GM23338 (cell line): ENCODE data around the gene AKAP13. TPM values are rescaled to one million over a fixed set of nuclear protein-coding genes. Genes with fewer than 3 reads are reported as not detected.
"Not testable (repeated sequence)": the region's sequence is repeated elsewhere in the genome, so short reads cannot be mapped to it uniquely, and the experiment has no call there.

ENCODE experiments used
- ATAC-seq: fragments of 200-7000 bp; cut with Tn5 transposase; 3 replicates; pipeline ENCODE4 v1.9.1; 2020
- DNase-seq: peaks from one replicate; pipeline ENCODE4 v3.0.0-alpha.2; 2015; ENCODE audit warnings: low spot score
- H2AFZ ChIP-seq: fragments of 200-600 bp; sonication (generic); 2 replicates; pipeline ENCODE4 v1.8.0; 2016; ENCODE audit warnings: antibody characterized with exemption, mild to moderate bottlenecking, moderate library complexity
- H3F3A ChIP-seq: fragments of 200-600 bp; sonication (generic); replicated peaks from 2 replicates; pipeline ENCODE4 v1.8.0; 2017; ENCODE audit warnings: antibody characterized with exemption, mixed run types, low read depth
- H3K27ac ChIP-seq: fragments of 200-600 bp; sonication (generic); 2 replicates; pipeline ENCODE4 v1.6.1; 2016; ENCODE audit warnings: low read depth
- H3K27me3 ChIP-seq: fragments of 200-600 bp; sonication (generic); 2 replicates; pipeline ENCODE4 v1.8.0; 2016; ENCODE audit warnings: mild to moderate bottlenecking, mixed run types, moderate library complexity; ENCODE audit not compliant: insufficient read depth
- H3K36me3 ChIP-seq: fragments of 200-600 bp; sonication (generic); 2 replicates; pipeline ENCODE4 v1.8.0; 2016; ENCODE audit warnings: mild to moderate bottlenecking; ENCODE audit not compliant: insufficient read depth
- H3K4me1 ChIP-seq: fragments of 200-600 bp; sonication (generic); 2 replicates; pipeline ENCODE4 v1.8.0; 2016; ENCODE audit warnings: mild to moderate bottlenecking, moderate library complexity; ENCODE audit not compliant: insufficient read depth
- H3K4me2 ChIP-seq: fragments of 200-600 bp; sonication (generic); 2 replicates; pipeline ENCODE4 v1.7.1; 2017; ENCODE audit warnings: mixed run types
- H3K4me3 ChIP-seq: fragments of 200-600 bp; sonication (generic); 2 replicates; pipeline ENCODE4 v1.6.1; 2016; ENCODE audit warnings: mixed run types
- H3K79me2 ChIP-seq: fragments of 200-600 bp; sonication (generic); replicated peaks from 2 replicates; pipeline ENCODE4 v1.8.0; 2017; ENCODE audit warnings: mild to moderate bottlenecking; ENCODE audit not compliant: insufficient read depth
- H3K9me2 ChIP-seq: fragments of 200-600 bp; sonication (generic); 2 replicates; pipeline ENCODE4 v1.8.0; 2017; ENCODE audit not compliant: insufficient read depth
- H4K20me1 ChIP-seq: fragments of 200-600 bp; sonication (generic); replicated peaks from 2 replicates; pipeline ENCODE4 v1.8.0; 2017; ENCODE audit warnings: mild to moderate bottlenecking; ENCODE audit not compliant: insufficient read depth
- H3K27ac Mint-ChIP-seq: 2 replicates; pipeline ENCODE4 v1.8.0; 2020; ENCODE audit warnings: inconsistent platforms, mild to moderate bottlenecking, moderate library complexity, mixed read lengths
- H3K27me3 Mint-ChIP-seq: 3 replicates; pipeline ENCODE4 v1.8.0; 2022; ENCODE audit warnings: low read depth, mild to moderate bottlenecking, moderate library complexity, mixed read lengths, inconsistent platforms; ENCODE audit not compliant: insufficient read depth, poor library complexity
- H3K36me3 Mint-ChIP-seq: 3 replicates; pipeline ENCODE4 v1.8.0; 2021; ENCODE audit warnings: low read depth, mild to moderate bottlenecking, inconsistent platforms, moderate library complexity, mixed read lengths
- H3K4me1 Mint-ChIP-seq: 3 replicates; pipeline ENCODE4 v1.8.0; 2020; ENCODE audit warnings: mild to moderate bottlenecking, inconsistent platforms, mixed read lengths
- H3K4me3 Mint-ChIP-seq: 3 replicates; pipeline ENCODE4 v1.8.0; 2021; ENCODE audit warnings: moderate library complexity, mild to moderate bottlenecking, inconsistent platforms, mixed read lengths
- H3K9me3 Mint-ChIP-seq: 3 replicates; pipeline ENCODE4 v1.8.0; 2020; ENCODE audit warnings: moderate library complexity, mild to moderate bottlenecking, inconsistent platforms, mixed read lengths
- CREB1 ChIP-seq: fragments of 250-450 bp; sonication (Bioruptor Pico); IDR thresholded peaks from 2 replicates; pipeline ENCODE4 v1.5.0; 2020; ENCODE audit warnings: low read depth, mild to moderate bottlenecking, moderate library complexity
- CTCF ChIP-seq, 2 experiments: fragments of 200-600 bp in 1 of 2; sonication (generic) in 1 of 2; conservative IDR thresholded peaks; 2 replicates each; pipeline versions ENCODE4 v1.5.1 to v1.6.1; 2016 to 2017; ENCODE audit warnings: antibody characterized with exemption in 2 of 2, low read depth in 2 of 2, mild to moderate bottlenecking in 2 of 2, moderate library complexity in 1 of 2
- ETS1 ChIP-seq: IDR thresholded peaks from 2 replicates; pipeline ENCODE4 v1.6.1; 2016; ENCODE audit warnings: antibody characterized with exemption
- EZH2 ChIP-seq: fragments of 200-600 bp; sonication (generic); IDR thresholded peaks from one replicate; pipeline ENCODE4 v1.8.0; 2017; ENCODE audit warnings: antibody characterized with exemption, mild to moderate bottlenecking, low read depth; ENCODE audit not compliant: unreplicated experiment
- POLR2AphosphoS5 ChIP-seq: IDR thresholded peaks from 2 replicates; pipeline ENCODE4 v1.6.1; 2016; ENCODE audit warnings: antibody characterized with exemption, low read depth
- REST ChIP-seq: IDR thresholded peaks from one replicate; pipeline ENCODE4 v1.6.1; 2018; ENCODE audit warnings: antibody characterized with exemption; ENCODE audit not compliant: unreplicated experiment
- STAT1 ChIP-seq: IDR thresholded peaks from one replicate; pipeline ENCODE4 v1.6.1; 2016; ENCODE audit warnings: antibody characterized with exemption; ENCODE audit not compliant: unreplicated experiment
- polyA plus RNA-seq: library from polyadenylated mRNA; unstranded; fragments of >200 nt; fragmentation: Nextera tagmentation; extraction: Ambion mirVana; gene quantifications from 2 replicates; pipeline ENCODE4 v1.2.1, GENCODE V29; 2016
- total RNA-seq: library from RNA; depleted of rRNA; stranded (reverse); fragments of >200 nt; shearing (Covaris generic); gene quantifications from 2 replicates; pipeline ENCODE4 v1.2.3, GENCODE V29; 2014

Gene AKAP13
- total and polyA plus RNA-seq, 2 experiments from 2014 or later: 46.2 to 60.7 TPM

- not testable (repeated sequence) for H3K27me3 ChIP-seq, H3K4me2 ChIP-seq, DNase-seq, H3F3A ChIP-seq, H2AFZ ChIP-seq, H3K4me3 ChIP-seq, H3K36me3 ChIP-seq, H3K9me2 ChIP-seq, H3K36me3 Mint-ChIP-seq, H3K4me3 Mint-ChIP-seq, H3K27ac ChIP-seq, H3K4me1 Mint-ChIP-seq, H3K79me2 ChIP-seq, H3K9me3 Mint-ChIP-seq, H3K4me1 ChIP-seq, H4K20me1 ChIP-seq, H3K27ac Mint-ChIP-seq, H3K27me3 Mint-ChIP-seq, ATAC-seq
Observed at GRCh38 chr15:85347264-85348047, 32.9 kb upstream of the AKAP13 start.

GRCh38 chr15:85348048-85348766 is 32.2 kb upstream of the AKAP13 start:
- not testable (repeated sequence) for ATAC-seq, H3K4me1 Mint-ChIP-seq, H3K36me3 ChIP-seq, H3K4me1 ChIP-seq, H4K20me1 ChIP-seq, H3K27ac ChIP-seq, H3K27me3 ChIP-seq, H3K4me3 ChIP-seq, H3K36me3 Mint-ChIP-seq, H2AFZ ChIP-seq, DNase-seq, H3K4me2 ChIP-seq, H3K27ac Mint-ChIP-seq, H3K79me2 ChIP-seq, H3K4me3 Mint-ChIP-seq, H3K27me3 Mint-ChIP-seq, H3K9me3 Mint-ChIP-seq, H3F3A ChIP-seq, H3K9me2 ChIP-seq

GRCh38 chr15:85349062-85349461 is 31.3 kb upstream of the AKAP13 start:
- H3K9me3 Mint-ChIP-seq, H2AFZ ChIP-seq, H3K79me2 ChIP-seq, DNase-seq, H3K9me2 ChIP-seq, H3K27me3 Mint-ChIP-seq, H3K4me3 Mint-ChIP-seq, H3K27ac ChIP-seq, H3K4me2 ChIP-seq, H3K27me3 ChIP-seq, H3K36me3 ChIP-seq, H3K27ac Mint-ChIP-seq, H3K4me1 Mint-ChIP-seq, ATAC-seq, H3K4me1 ChIP-seq, H3K4me3 ChIP-seq, H4K20me1 ChIP-seq, H3K36me3 Mint-ChIP-seq, H3F3A ChIP-seq: not testable (repeated sequence)

GRCh38 chr15:85350395-85350794 is 30.0 kb upstream of the AKAP13 start:
- no peaks in the 10 kb centered on the region for H3K36me3 ChIP-seq
- no peak overlapping the region for H2AFZ ChIP-seq
- H3K9me3 Mint-ChIP-seq: no peaks in the 10 kb centered on the region
- no peak overlapping the region for H3K27ac ChIP-seq
- no peak overlapping the region for H3K27ac Mint-ChIP-seq
- H3K4me2 ChIP-seq: no peak overlapping the region
- H3K79me2 ChIP-seq: no peaks in the 10 kb centered on the region
- DNase-seq (no peak), ATAC-seq (no peak)
- H3K4me3 ChIP-seq: no peak overlapping the region
- no peaks in the 10 kb centered on the region for H3K9me2 ChIP-seq
- H4K20me1 ChIP-seq: no peaks in the 10 kb centered on the region
- H3K36me3 Mint-ChIP-seq: no peaks in the 10 kb centered on the region
- H3F3A ChIP-seq: no peaks in the 10 kb centered on the region
- H3K4me1 Mint-ChIP-seq: peaks cover 4% of the 10 kb centered on the region; the same call in 2 of the 3 replicates
- H3K4me3 Mint-ChIP-seq: no peak overlapping the region
- peaks cover 2% of the 10 kb centered on the region for H3K27me3 Mint-ChIP-seq
- H3K4me1 ChIP-seq: no peaks in the 10 kb centered on the region
- H3K27me3 ChIP-seq: no peaks in the 10 kb centered on the region
- TF ChIP-seq CREB1 (CRISPR knock-in tag): no peak
- TF ChIP-seq POLR2AphosphoS5: no peak
- TF ChIP-seq STAT1: no peak
- no peak for TF ChIP-seq EZH2
- TF ChIP-seq ETS1: no peak
- no peak for TF ChIP-seq REST
- TF ChIP-seq CTCF (conservative IDR thresholded peaks at IDR 0.05; ENCODE audit: low read depth in 2 of 2): no peak
